Measurements from ENCODE around the gene DSCAML1.

Gene DSCAML1

DNA sequence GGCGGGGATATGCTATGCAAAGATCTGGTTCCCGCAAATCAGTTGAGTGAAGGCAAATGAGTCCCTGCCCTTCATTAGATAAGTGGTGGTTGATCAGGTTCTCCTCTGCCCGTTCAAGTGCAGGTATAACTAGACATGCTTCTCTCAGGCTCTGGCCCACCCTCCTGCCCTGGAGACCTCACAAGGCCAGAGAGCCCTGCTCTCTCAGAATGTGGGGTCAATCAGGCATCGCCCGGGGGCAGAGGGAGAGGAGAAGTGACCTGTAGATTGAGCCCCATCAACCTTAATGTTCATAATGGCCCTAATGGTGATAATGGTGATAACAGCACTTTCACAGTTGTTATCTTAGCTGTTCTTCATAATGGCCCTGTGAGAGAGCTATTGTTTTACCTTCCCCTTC, 224.3 kb downstream of the DSCAML1 start:
- FAIRE-seq: no peak

DNA sequence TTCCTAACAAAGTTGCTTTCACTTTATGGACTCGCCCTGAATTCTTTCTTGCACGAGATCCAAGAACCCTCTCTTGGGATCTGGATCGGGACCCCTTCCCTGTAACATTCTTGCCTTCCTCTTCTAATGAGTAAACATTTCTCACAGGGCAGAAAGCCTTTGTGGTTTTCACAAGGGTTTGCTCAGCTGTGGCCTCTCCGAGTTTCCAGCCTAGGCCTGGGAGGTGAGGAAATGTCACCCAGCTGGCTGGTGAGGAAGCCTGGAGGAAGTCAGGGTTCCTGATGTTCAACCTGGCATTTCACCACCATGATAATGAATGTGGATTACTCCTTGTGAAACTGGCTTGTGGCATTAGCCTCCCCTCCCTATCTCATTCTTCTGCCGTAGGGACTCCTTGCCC, 224.9 kb downstream of the DSCAML1 start:
- FAIRE-seq: no peak

DNA sequence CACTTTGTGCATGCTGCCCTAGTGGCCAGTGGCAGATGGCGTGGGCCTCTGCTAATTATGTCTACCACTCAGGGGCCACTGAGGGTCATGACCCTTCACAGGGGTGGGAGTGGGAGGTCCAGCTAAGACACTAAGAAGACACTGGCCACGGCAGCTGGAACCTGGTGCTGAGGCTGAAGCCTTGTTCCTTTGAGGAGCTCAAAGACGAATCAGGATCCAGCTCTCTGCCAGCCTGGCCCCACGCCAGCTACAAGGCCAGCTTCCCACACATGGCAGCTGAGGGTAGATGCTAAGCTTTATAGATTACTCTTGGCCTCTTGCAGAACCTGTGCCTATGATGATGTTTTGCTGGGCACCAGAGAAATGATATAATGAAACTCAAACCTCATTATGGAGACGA, 226.3 kb downstream of the DSCAML1 start:
- no peak for FAIRE-seq

DNA sequence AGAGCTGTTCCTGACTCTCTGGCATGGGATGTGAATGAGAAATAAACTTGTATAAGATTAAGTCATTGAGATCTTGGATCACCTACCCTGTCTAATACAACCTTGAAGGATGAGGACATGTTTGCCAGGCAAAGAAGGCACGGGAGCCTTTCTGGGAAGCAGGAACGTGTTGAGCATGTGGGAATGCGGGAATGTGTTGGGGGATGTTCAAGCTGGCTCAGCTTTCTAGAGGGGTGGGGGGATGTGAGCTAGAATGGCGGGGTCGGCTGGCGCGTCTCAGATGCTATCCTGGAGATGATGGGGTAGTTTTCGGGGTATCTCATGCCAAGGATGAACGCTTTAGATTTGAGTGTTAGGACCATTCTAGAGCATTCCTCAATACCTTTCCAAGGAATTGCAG, 227.1 kb downstream of the DSCAML1 start:
- FAIRE-seq: no peak

DNA sequence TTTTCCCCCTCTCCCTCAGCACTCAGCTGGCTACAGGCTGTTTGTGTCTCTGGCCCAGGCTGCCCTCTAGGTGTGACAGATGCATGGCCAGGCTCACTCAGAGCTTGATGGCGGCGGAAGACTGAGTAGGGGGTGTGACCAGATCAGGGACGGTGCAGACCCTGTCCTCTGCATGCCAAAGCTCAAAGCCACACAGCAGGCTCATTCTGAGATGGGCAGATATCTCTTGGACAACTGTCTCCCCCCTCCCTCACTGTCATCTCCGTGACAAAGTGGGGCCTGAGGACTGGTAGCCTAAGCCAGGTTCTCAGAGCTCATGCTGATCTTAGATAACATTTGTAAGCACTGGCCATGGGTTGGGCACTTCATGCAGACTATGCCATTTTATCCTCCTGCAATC, 231.3 kb downstream of the DSCAML1 start:
- no peak for FAIRE-seq

DNA sequence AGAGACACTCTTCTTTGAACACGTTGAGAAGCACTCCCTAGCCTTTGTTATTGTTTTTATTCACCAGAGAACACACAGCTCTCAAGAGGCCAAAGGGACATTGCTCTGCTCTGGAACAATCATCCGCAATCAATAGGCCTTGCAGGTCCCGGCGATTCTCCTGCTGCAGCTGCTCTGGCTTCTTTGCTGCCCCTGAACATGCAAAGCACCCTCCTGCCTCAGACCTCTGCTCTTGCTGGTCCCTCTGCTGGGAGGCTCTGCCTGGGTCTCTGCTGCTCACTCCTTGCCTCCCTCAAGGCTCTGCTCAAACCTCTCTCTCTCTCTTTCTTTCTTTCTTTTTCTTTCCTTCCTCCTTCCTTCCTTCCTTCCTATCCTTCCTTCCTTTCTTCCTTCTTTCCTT, 232.7 kb downstream of the DSCAML1 start:
- FAIRE-seq: no peak

DNA sequence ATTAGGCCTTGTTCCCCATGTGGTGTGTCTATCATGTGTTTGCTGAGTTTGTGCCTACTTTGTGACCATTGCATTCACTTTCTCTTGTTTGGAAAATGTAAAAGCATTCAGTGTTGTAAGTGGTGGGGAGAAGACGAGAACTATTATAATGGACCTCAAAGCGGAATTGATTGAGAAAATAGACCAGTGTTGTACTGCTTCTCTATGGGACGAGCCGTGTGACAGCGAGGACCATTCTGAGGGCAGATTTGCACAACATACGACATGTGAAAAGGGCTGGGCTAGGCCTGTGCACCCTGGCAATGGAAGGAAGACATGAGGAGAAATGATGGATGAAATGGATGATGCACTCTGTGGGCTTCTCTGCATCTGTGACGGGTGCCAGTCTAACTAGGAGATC, 233.5 kb downstream of the DSCAML1 start:
- FAIRE-seq: no peak

DNA sequence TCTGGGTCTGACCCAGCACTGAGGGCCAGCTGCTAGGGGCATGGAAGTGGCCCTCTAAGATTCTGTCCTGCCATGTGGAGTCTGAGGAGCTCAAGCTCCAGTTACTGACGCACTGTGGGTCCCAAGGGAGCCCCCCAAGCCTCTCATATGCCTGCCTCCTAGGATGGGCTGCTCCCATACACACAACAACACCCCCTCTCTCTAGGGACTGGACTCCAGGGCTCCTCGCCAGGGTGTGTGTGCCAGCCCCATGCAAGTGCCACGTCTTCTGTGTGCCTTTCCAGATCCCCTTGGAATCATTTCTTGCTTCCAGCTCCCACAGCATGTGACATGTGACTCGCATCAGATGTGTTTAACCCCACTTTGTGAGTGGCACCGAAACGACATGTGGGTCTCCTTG, 234.9 kb downstream of the DSCAML1 start:
- FAIRE-seq: no peak

DNA sequence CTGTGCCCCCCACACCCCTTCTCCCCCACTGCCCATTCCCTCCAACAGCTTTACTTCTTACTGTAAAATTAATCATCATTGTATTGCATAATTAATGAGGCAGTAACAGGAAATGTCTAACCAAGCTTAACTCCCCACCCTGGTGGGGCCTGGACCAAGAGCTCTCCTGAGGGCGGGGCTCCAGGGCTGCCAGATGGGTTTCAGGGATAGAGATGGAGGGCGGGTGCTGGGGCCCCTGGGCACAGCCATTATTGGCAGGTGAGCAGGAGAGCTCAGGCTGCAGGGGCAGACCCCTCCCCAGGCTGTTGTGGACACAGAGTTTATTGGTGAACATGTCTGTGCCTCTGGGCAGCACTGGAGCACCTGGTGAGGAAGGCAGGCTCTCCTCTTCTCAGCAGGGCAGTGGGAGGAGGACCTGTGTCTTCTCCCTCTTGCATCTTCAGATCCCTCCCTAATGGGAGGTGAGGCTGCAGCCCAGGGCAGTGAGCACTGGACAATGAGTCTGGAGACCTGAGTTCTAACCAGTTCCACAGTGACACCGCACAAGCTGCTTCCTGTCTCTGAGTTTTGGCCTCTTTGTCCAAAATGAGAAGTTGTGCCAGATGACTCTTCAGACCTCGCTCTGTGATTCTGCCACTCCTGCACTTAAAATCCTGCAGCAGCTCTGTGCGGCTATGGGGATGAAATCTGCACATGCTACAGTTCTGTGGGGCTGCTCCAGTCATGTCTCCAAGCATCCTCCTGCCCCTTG, 236.1 kb downstream of the DSCAML1 start:
- FAIRE-seq: no peak

DNA sequence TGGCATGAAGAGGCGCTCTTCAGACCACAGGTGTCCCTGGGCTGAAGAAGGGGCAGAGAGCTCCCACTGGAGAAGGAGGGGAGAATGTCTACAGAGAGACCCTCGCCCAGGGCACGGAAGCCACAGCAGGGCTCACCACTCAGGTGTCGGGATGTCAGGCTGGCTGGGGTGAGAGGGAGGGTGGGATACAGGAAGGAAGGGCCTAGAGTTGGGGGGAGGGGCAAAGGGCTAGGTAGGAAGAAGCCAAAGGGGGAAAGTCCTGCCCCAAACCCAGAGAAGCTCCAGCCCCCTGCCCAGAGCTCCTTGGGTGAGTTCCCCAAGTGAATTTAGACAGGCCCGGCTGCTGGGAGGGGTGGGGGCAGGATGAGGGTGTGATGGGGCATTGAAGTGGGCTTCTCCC, 237.3 kb downstream of the DSCAML1 start:
- FAIRE-seq: no peak

DNA sequence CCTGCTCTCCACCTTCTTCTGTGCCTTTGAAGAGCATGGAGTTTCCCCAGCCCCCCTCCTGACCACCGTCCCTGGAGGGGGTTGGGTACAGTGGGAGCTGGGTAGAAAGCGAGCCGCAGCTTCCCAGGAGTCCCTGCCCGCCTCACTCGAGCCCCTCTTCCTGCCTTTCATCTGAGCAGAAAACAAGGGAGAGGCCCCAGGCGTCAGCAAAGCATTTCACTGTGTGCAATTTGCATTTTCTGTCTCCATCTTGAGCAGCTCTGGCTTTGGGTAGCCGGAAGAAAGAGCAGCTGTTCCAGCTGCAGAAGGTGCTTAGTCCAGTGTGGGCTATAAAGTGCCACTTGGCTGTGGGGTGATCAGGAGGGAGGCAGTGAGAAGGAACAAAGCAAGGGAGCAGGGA, 239.7 kb downstream of the DSCAML1 start:
- no peak for FAIRE-seq

DNA sequence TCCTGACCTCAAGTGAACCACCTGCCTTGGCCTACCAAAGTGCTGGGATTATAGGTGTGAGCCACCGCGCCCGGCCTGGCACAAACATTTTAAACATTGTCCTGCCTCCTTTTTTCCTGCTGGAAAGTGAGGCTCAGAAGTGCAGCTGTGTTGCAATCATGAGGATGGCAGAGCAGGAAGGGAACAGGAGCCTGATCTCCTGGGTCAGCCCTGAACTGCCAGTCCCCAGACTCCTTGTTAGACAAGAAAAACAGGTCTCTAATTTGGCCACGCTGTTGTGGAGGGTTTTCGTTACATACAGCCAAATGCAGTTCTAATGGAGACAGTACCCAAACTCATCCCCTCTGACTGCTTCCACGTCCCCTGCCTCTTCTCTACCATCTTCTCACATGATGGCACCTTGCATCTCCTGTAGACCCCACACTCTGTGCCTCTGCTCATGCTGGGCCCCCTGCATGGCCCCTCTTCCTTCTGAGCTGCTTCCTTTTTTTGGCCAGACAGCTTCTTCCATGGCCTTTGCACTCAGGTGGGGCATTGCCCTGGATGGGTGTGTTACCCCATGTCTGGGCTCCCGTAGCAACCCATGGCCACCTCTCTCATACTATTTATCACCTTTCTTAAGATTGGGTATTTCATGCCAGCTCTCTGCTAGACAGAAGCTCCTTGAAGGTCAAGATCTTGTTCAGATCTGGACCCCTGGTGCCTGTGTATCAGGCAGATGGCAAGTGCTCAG, 242.2 kb downstream of the DSCAML1 start:
- no peak for FAIRE-seq

DNA sequence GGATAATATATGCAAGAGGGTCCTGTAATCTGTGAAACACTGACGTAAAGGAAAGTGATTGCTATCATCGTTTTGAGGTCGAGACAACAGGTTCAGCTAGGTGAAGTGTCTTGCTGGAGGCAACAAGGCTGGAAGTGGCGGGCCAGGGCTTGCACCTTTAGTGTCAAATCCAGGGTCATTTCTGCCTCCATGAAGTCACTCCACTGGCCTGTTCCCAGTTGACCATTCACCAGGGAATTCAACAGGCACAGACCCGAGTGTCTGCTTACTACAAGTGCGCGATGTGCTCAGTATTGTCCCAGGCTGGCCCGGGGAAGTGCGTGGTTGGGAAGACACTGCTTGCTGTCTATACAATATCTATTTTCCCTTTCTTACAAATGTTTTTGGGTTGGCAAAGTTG, 244.4 kb downstream of the DSCAML1 start:
- no peak for FAIRE-seq

DNA sequence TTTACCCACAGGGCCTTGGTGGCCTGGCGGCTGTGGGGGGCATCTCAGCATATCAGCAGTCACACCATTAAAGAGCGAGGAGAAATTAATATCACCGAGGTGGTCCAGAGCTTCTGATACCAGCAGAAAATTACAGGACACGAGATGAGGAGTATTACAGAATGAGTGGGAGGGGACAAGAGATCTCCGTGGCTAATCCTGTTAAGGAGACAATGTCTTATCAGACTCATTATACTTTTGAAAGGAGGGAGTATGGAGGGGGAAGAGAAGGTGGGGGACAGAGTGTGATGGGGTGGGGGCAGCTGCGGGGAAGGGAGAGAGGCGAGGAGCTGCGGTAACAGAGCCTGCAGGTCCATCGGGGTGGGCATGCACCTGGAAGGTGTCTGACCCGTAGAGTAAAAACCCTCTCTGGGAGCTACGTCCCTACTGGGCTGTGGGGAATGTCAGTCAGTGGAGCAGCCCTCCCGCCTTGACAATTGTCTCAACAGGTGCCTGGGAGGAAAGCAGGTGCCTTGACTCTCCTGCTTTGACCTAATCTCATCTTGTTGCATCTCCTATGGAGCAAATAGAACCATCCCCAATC, 245.2 kb downstream of the DSCAML1 start:
- FAIRE-seq: no peak

DNA sequence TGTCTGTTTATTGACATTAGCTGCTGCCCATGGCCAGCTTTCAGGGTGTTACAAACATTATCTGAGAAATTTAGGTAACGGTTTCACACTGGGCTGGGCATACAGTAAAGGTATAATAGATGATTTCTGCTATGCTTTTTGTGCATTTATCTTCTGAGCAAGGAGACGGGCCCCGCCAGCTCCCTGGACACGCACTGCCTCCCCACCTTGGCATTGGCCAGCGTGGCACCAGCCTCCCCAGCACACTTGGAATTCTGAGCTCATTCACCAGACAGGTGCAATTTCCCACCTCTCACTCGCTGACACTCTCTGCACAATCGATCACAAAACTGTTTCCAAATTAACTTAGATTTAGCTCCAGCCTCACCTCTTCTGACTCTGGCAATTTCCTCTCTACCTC, 246.6 kb downstream of the DSCAML1 start:
- FAIRE-seq: no peak

DNA sequence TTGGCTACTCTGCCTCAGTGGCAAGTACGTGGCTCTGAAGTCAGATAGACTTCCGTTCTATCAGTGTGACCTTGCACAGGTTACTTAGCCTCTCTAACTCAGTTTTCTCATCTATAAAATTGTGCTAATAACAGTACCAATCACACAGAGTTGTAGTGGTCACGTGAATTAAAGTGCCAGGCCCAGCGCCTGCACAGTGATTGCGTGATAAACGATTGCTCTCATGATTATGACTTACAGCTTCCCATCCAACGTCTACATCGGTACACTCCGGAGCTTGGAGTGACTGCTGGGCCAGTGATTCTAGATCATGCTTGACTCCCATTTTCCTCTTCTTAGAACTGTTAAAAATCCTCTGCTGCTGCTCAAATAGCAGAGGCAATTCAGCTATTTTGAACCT, 247.6 kb downstream of the DSCAML1 start:
- no peak for FAIRE-seq

DNA sequence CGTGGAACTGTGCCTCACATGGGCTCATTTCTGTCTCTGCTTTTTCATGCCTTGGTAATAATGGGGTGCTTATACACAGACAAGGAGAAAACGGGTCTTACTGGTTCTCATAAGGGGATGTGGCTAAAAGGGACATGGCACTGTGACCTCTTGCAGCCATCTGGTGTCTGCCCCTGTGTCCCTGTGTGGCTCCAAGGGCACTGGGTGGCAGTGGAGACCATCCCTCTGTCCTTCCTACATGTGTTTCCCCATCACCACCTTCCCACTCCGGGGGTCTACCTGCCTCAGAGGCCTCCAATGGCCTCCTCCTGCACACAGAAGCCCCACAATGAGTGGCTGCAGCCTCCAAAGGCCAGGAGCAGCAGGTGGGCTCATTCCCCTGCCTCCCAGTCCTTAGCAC, 248.1 kb downstream of the DSCAML1 start:
- FAIRE-seq: no peak

DNA sequence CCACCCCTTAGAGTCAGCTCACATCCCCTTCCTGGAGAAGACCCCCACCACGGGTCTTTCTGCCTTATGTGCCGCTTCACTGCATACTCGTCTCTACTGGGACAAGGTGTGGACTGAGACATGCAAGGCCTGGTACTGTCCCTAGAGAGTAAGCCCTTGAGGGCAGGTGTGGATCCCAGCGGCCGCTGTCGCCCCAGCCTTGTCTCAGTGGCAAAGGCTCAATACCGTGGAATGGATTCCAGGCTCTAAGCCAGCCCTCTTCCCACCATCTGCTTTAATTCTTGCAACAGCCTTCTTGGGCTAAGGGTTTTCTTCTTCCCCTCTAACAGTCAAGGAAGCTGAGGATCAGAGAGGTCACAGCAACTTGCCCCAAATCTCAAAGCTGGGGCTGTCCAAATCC, 249.1 kb downstream of the DSCAML1 start:
- FAIRE-seq: no peak

DNA sequence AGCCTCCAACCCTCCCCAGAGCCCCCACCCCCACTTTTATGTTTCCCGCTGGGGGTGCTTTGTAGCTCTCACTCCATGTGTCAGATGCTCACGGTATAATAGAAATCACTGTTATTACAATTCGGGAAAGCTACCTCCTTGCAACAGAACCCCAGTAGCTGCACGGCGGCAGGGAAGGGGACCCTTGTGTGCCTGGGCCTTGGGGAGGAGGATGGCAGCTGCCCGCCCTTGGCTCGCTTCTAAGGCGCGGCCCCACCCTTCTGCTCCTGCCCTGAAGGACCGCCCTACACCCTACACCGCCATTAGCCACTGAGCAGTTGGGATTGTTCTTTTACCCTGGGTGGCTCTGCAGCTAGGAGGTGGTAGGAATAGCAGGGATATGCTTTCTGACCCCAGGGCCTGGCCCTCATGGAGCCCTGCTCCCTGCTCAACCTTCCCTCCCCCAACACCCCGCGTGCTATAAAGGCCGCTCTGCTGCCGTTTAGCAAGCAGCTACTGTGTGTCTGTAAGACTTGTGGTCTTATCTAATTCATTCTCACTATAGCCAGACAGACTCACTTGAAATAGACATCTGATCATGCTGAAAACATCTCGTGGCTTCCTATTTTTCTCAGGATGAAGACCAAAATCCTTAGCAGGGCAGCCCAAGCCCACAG, 249.7 kb downstream of the DSCAML1 start:
- FAIRE-seq: no peak

DNA sequence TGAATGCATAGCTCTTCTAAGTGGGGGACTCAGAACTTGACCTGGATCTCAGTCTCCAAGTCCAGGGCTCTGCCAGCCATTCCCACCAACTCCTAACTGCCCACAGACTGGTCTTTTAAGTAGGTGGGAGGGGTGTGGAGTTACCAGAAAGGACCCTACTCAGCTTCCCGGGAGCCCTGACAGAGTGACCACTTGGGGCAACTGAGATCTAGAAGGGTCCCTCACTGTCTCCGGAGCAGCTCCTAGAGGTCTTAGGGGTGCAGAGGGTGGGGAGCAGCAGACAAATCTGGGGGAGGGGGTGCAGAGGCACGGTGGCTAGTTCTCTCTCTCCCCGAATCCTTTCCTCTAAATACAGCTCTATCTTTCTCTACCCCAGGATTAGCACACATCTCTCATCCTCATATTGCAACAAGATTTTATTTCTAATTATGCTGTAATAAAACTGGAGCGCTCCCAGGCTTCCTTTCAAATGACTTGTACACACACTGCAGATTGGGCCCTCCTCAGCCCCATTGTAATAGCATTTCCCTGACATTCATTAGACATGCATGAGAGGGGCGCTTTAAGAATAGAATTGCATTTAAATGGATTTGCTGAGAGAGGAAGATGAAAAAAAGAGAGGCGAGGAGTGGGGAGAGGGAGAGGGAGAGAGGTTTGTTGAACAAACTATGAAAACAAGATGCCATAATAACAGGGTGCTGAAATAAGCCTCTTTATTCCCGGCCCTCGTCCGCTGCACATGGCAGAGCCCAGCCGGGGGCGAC, 250.4 kb downstream of the DSCAML1 start:
- no peak for FAIRE-seq

DNA sequence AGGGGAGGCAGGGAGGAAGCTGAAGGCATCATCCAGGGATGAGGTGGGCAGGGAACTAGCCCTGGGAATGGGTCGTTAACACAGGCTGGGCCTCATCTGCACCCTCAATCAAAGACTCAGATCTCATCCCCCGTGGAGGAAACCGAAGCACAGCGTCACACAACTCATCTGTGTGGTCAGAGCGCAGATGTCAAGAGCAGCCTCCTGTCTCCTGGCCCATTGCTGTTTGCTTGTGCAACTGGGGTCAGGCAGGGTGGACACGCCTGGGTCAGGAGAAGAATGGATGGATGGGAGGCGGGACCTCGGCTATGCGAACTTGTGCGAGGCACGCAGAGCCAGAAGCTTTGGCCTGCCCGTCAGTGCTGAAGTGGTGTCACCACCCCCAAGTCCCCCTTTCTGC, 251.3 kb downstream of the DSCAML1 start:
- no peak for FAIRE-seq

DNA sequence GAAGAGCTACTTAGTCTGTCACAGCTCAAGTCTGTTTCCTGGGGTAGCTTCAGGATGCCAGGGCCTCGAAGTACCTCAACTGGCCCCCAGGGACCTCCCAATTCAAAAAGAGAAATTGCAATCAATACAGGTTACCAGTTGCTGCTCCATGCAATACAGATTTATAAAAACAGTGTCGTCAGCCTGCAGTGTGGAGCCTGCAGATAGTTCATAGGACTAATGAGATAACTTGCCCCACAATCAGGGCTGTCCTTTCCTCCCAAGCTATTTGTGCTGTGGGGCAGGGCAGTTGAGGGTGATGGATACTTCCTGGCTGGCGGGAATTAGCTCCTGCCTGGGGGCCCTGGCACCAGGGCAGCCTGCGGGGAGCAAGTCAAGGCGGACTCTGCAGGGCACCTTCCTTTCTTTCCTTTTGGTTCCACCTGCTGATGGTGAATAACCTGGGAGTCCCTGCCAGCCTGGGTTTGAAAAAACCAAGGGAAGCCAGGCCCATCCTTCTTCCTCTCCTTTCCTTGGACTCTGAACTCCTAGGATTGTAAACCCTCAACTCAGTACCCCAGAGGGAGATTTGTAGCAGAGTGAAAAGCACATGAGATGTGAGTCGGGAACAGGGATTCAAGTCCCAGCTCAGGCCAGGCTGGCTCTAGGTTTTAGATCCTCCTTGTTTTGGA, 252.8 kb downstream of the DSCAML1 start:
- no peak for FAIRE-seq
